IMR-90 (cell line): ENCODE results near the gene JADE2. TPM values are rescaled to one million over a fixed set of nuclear protein-coding genes. Genes with fewer than 3 reads are reported as not detected.

Experiments
- ATAC-seq: fragments of 200-7000 bp; cut with Tn5 transposase; 2 replicates; pipeline ENCODE4 v1.9.1; 2020; ENCODE audit warnings: low read depth, mild to moderate bottlenecking, moderate library complexity
- BruUV-seq: library from RNA; stranded (reverse); fragments of 400-500 nt; replicated peaks from 2 replicates; lab custom pipeline; 2021; lab: Mats Ljungman, UMichigan
- CTCF ChIA-PET: fragments of 300-600 bp; formaldehyde crosslinking; extraction: SDS; loops from one replicate; lab custom pipeline; 2021; ENCODE audit warnings: antibody characterized with exemption; lab: Yijun Ruan, JAX
- POLR2A ChIA-PET: fragments of 300-600 bp; sonication (Branson Sonifier 250); formaldehyde crosslinking; loops from one replicate; lab custom pipeline; 2022; ENCODE audit warnings: antibody characterized with exemption; ENCODE audit not compliant: unreplicated experiment; lab: Charles Lee
- DNase-seq: peaks from one replicate; pipeline ENCODE4 v3.0.0; 2013
- H2AFZ ChIP-seq: replicated peaks from 2 replicates; pipeline ENCODE3; 2013; ENCODE audit warnings: low read length, mild to moderate bottlenecking; ENCODE audit not compliant: poor library complexity
- H2AK5ac ChIP-seq: 2 replicates; pipeline ENCODE4 v1.6.1; 2013; ENCODE audit warnings: low read depth, low read length, inconsistent platforms
- H2AK9ac ChIP-seq: replicated peaks from 2 replicates; pipeline ENCODE3; 2013; ENCODE audit warnings: mild to moderate bottlenecking, low read depth, low read length, moderate library complexity; ENCODE audit not compliant: poor library complexity
- H2BK120ac ChIP-seq: 2 replicates; pipeline ENCODE4 v1.6.1; 2013; ENCODE audit warnings: low read depth, low read length, inconsistent platforms
- H2BK15ac ChIP-seq: 3 replicates; pipeline ENCODE4 v1.6.1; 2013; ENCODE audit warnings: low read depth, low read length, inconsistent platforms
- H2BK20ac ChIP-seq: 2 replicates; pipeline ENCODE4 v1.6.1; 2013; ENCODE audit warnings: low read depth, mild to moderate bottlenecking, inconsistent platforms, low read length, moderate library complexity
- H2BK5ac ChIP-seq: 2 replicates; pipeline ENCODE4 v1.6.1; 2013; ENCODE audit warnings: mild to moderate bottlenecking, low read depth, low read length, inconsistent platforms; ENCODE audit not compliant: poor library complexity, severe bottlenecking
- H3K14ac ChIP-seq: replicated peaks from 2 replicates; pipeline ENCODE4 v1.6.1; 2013; ENCODE audit warnings: low read depth, low read length, inconsistent platforms
- H3K18ac ChIP-seq: 2 replicates; pipeline ENCODE4 v1.6.1; 2013; ENCODE audit warnings: low read depth, low read length, control low read depth
- H3K23ac ChIP-seq: 2 replicates; pipeline ENCODE4 v1.6.1; 2013; ENCODE audit warnings: low read depth, low read length, inconsistent platforms
- H3K27ac ChIP-seq: 2 replicates; pipeline ENCODE4 v1.5.1; 2013; ENCODE audit warnings: mild to moderate bottlenecking, control low read depth, low read length; ENCODE audit not compliant: insufficient read depth
- H3K27me3 ChIP-seq: 2 replicates; pipeline ENCODE4 v1.6.1; 2013; ENCODE audit warnings: low read length; ENCODE audit not compliant: control insufficient read depth, insufficient read depth
- H3K36me3 ChIP-seq: 2 replicates; pipeline ENCODE4 v1.6.1; 2013; ENCODE audit warnings: low read length, mixed read lengths; ENCODE audit not compliant: control insufficient read depth, insufficient read depth
- H3K4ac ChIP-seq: 2 replicates; pipeline ENCODE4 v1.6.1; 2013; ENCODE audit warnings: low read depth, low read length, inconsistent platforms
- H3K4me1 ChIP-seq: 2 replicates; pipeline ENCODE4 v1.6.1; 2013; ENCODE audit warnings: low read length, mixed read lengths; ENCODE audit not compliant: control insufficient read depth, insufficient read depth
- H3K4me2 ChIP-seq: 2 replicates; pipeline ENCODE4 v1.6.1; 2013; ENCODE audit warnings: low read depth, mild to moderate bottlenecking, control low read depth, low read length, moderate library complexity
- H3K4me3 ChIP-seq: 2 replicates; pipeline ENCODE4 v1.5.1; 2013; ENCODE audit warnings: low read depth, mild to moderate bottlenecking, control low read depth, low read length, moderate library complexity; ENCODE audit not compliant: insufficient read depth
- H3K56ac ChIP-seq: 2 replicates; pipeline ENCODE4 v1.6.1; 2013; ENCODE audit warnings: low read length, inconsistent platforms; ENCODE audit not compliant: insufficient read depth; ENCODE audit errors: extremely low read depth
- H3K79me1 ChIP-seq, 2 experiments: 2 replicates each; pipeline ENCODE4 v1.6.1; 2013; ENCODE audit warnings: low read length in 2 of 2, inconsistent platforms in 1 of 2, low read depth in 1 of 2
- H3K9ac ChIP-seq: 2 replicates; pipeline ENCODE4 v1.6.1; 2013; ENCODE audit warnings: low read depth, low read length, control low read depth
- H3K9me1 ChIP-seq: 2 replicates; pipeline ENCODE4 v1.6.1; 2013; ENCODE audit warnings: low read length, inconsistent platforms; ENCODE audit not compliant: insufficient read depth
- H3K9me3 ChIP-seq: 2 replicates; pipeline ENCODE4 v1.6.1; 2013; ENCODE audit warnings: low read length; ENCODE audit not compliant: control insufficient read depth, insufficient read depth
- H4K20me1 ChIP-seq: 2 replicates; pipeline ENCODE4 v1.6.1; 2013; ENCODE audit warnings: low read length, inconsistent platforms; ENCODE audit not compliant: insufficient read depth
- H4K5ac ChIP-seq: 2 replicates; pipeline ENCODE4 v1.6.1; 2013; ENCODE audit warnings: mild to moderate bottlenecking, low read depth, low read length, control low read depth
- H4K8ac ChIP-seq, 2 experiments: 2 replicates each; pipeline ENCODE4 v1.6.1; 2013; ENCODE audit warnings: low read depth in 2 of 2, low read length in 2 of 2, control low read depth in 1 of 2, inconsistent platforms in 1 of 2
- H4K91ac ChIP-seq: 2 replicates; pipeline ENCODE4 v1.6.1; 2013; ENCODE audit warnings: low read depth, low read length, inconsistent platforms; ENCODE audit not compliant: insufficient read depth
- MAZ ChIP-seq: IDR thresholded peaks from 2 replicates; pipeline ENCODE4 v1.6.1; 2012; ENCODE audit warnings: low read depth, mild to moderate bottlenecking, low read length, improper control_type of control experiment, moderate library complexity, borderline replicate concordance
- RAD21 ChIP-seq: IDR thresholded peaks from 2 replicates; pipeline ENCODE4 v1.6.1; 2012; ENCODE audit warnings: low read length, improper control_type of control experiment
- SMC3 ChIP-seq: fragments of 150-350 bp; IDR thresholded peaks from 2 replicates; pipeline ENCODE4 v1.6.1; 2016; ENCODE audit warnings: low read depth, mild to moderate bottlenecking, antibody characterized with exemption, low read length, moderate library complexity
- WGBS, 2 experiments: methylation state at CpG; one replicate each; pipeline versions ENCODE4 v1.1.5 to v1.1.7; 2013; ENCODE audit warnings: missing lambda C conversion rate in 2 of 2; ENCODE audit not compliant: insufficient read length in 1 of 2; ENCODE audit errors: extremely low coverage in 2 of 2; 5-methylcytosine and 5-hydroxymethylcytosine counted together
- dilution Hi-C: fragments of 300-500 bp; cut with HindIII; formaldehyde crosslinking; loops from one replicate; pipeline ENCODE4 v1.14.3; 2018; ENCODE audit warnings: low sequenced_read_pairs; ENCODE audit not compliant: unreplicated experiment
- in situ Hi-C: fragments of 300-500 bp; cut with MboI; formaldehyde crosslinking; loops from 3 replicates; pipeline ENCODE4 v1.14.3; 2019; ENCODE audit warnings: low sequenced_read_pairs, inconsistent platforms, mixed read lengths
- intact Hi-C: fragments of 100-400 bp; cut with micrococcal nuclease; formaldehyde crosslinking; loops from 2 replicates; pipeline ENCODE4 v1.10.0; 2022
- polyA plus RNA-seq, 3 experiments: library from polyadenylated mRNA; depleted of rRNA; stranded (reverse); fragments of >200 nt; gene quantifications; 2 replicates each; pipeline ENCODE4 v1.2.3, GENCODE V29; 2012; ENCODE audit warnings: low replicate concordance in 1 of 3
- total RNA-seq: library from RNA; depleted of rRNA; stranded (reverse); fragments of >200 nt; gene quantifications from 2 replicates; pipeline ENCODE4 v1.2.3, GENCODE V29; 2012
- TF ChIP-seq, protein P1 (sequence below): conservative IDR thresholded peaks from 2 replicates; pipeline ENCODE4 v1.5.1; 2012; ENCODE audit warnings: mild to moderate bottlenecking, low read depth, low read length, improper control_type of control experiment

Gene JADE2
- total and polyA plus RNA-seq, 2 of the 4 experiments (the other 2 are of a cell fraction), result 13.3 to 14.9 TPM

DNA sequence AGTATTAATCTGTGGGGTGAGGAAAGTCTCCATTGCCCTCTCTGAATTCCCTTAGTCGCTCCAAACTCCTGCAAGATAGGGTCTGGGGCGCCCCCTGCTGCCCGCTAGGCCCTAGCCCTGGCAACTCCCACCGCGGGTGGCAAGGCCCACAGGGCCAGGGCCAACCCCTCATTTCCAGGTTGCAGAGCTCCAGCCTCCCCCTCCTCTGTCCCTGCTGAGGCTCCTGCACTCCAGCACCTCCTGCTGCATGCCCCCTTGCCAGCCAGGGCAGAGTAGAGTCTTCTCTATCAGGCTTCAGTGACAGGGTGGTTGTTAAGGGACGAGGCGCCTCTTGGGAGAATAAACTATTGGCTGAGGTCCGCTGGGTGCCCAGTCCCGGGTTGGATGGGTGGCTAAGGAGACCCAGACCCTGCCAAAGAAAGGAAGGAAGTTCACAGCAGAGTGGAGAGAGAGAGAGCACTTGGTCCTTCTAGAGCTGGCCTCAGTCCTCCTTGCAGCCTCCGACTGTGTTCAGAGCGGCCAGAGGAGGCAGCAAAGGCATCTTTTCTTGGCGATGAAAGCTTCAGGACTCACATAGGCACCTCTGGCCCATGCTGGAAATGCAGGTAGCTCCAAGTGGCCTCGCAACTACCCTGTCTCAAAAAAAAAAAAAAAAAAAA is 61.5 kb downstream of the JADE2 start:
- no peak for TF ChIP-seq MAZ
- TF ChIP-seq, protein P1, sequence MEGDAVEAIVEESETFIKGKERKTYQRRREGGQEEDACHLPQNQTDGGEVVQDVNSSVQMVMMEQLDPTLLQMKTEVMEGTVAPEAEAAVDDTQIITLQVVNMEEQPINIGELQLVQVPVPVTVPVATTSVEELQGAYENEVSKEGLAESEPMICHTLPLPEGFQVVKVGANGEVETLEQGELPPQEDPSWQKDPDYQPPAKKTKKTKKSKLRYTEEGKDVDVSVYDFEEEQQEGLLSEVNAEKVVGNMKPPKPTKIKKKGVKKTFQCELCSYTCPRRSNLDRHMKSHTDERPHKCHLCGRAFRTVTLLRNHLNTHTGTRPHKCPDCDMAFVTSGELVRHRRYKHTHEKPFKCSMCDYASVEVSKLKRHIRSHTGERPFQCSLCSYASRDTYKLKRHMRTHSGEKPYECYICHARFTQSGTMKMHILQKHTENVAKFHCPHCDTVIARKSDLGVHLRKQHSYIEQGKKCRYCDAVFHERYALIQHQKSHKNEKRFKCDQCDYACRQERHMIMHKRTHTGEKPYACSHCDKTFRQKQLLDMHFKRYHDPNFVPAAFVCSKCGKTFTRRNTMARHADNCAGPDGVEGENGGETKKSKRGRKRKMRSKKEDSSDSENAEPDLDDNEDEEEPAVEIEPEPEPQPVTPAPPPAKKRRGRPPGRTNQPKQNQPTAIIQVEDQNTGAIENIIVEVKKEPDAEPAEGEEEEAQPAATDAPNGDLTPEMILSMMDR, result peak; percentile 89
- peak; percentile 87 for TF ChIP-seq SMC3
- TF ChIP-seq RAD21, result peak; percentile 89
- no peak overlapping the region for H3K56ac ChIP-seq
- H4K8ac ChIP-seq, result peak overlapping the region in 1 of 2 experiments; percentile 76; a peak in 2 of 4 replicates
- no peak overlapping the region for H3K18ac ChIP-seq
- H3K79me1 ChIP-seq, result no peaks in the 10 kb centered on the region
- DNase-seq (peak; percentile 71), ATAC-seq (peak; percentile 98)
- no peak overlapping the region for H3K14ac ChIP-seq
- intact Hi-C loops (loop anchor here (1.0 to 5.0 kb wide), 3 partner anchors 195 to 402 kb away; no protein-coding TSS in a partner anchor), in situ Hi-C loops (loop anchor here (10.0 kb wide), 1 partner anchor 402 kb away; no protein-coding TSS in a partner anchor), dilution Hi-C loops (no loop called here)
- POLR2A ChIA-PET, result interaction anchor here (0.7 kb wide), 1 partner anchor 359 kb away, joined by 3 read pairs; no protein-coding TSS in a partner anchor
- no peak overlapping the region for H2BK20ac ChIP-seq
- no peaks in the 10 kb centered on the region for H4K20me1 ChIP-seq
- H3K4ac ChIP-seq, result peak overlapping the region; percentile 19; the same call in 1 of the 2 replicates
- H3K27ac ChIP-seq, result no peak overlapping the region
- H2BK5ac ChIP-seq, result no peak overlapping the region
- H2AK5ac ChIP-seq, result no peak overlapping the region
- H4K5ac ChIP-seq, result no peak overlapping the region
- peak overlapping the region; percentile 68 for H2AK9ac ChIP-seq
- H3K9ac ChIP-seq, result no peak overlapping the region
- H4K91ac ChIP-seq, result no peak overlapping the region
- peak overlapping the region; percentile 93 for H2AFZ ChIP-seq
- 21% methylated on average over 7 of the region's 13 CpGs; no CpG with 5 or more reads in 1 of the 2 experiments for WGBS, 2 experiments
- peaks cover 3% of the 10 kb centered on the region; the same call in 1 of the 2 replicates for H3K4me1 ChIP-seq
- H2BK120ac ChIP-seq, result no peak overlapping the region
- no peak overlapping the region for H3K4me2 ChIP-seq
- H3K23ac ChIP-seq, result no peak overlapping the region
- CTCF ChIA-PET, result interaction anchor here (0.5 to 1.8 kb wide), 26 partner anchors 9 to 412 kb away, joined by 3 to 17 read pairs (median 4); no protein-coding TSS in a partner anchor
- no peaks in the 10 kb centered on the region for H3K36me3 ChIP-seq
- no TSS peak for BruUV-seq
- H2BK15ac ChIP-seq, result no peak overlapping the region
- H3K9me1 ChIP-seq, result peaks cover 6% of the 10 kb centered on the region; the same call in 1 of the 2 replicates
- no peak overlapping the region for H3K4me3 ChIP-seq
- no peaks in the 10 kb centered on the region for H3K27me3 ChIP-seq
- no peaks in the 10 kb centered on the region for H3K9me3 ChIP-seq
